ENCODE measurements around the gene IL22. TPM values are rescaled to one million over a fixed set of nuclear protein-coding genes. Genes with fewer than 3 reads are reported as not detected.
A peak's percentile ranks its signal among the peaks of the same experiment; 100 is the strongest.
"Not testable (repeated sequence)": the region's sequence is repeated elsewhere in the genome, so short reads cannot be mapped to it uniquely, and the experiment has no call there.

Gene IL22
- total RNA-seq, 1 experiment from 2014 or later = not detected

DNA sequence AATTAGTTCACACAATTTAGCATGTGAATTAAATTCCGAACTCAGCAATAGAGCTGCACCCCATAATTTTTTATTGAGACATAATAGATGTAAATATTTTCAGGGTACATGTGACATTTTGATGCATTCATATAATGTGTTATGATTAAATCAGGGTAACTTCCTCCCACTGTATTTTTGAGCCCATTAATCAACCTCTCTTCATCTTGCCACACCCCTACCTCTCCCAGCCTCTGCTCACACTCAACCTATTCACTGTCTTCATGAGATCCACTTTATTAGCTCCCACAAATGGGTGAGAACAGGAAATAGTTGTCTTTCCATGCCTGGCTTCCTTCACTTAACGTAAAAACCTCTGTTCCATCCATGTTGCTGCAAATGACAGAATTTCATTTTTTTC is 42.5 kb downstream of the IL22 start:
- ChIA-PET CTCF (no interaction called here), POLR2A (no interaction called here)
- ATAC-seq (no peak), DNase-seq (ENCODE audit: low spot score) (no peak)
- no peak for TF ChIP-seq SMAD3 (CRISPR knock-in tag; IDR thresholded peaks at IDR 0.05; ENCODE audit: borderline replicate concordance)
- TF ChIP-seq, protein P1, sequence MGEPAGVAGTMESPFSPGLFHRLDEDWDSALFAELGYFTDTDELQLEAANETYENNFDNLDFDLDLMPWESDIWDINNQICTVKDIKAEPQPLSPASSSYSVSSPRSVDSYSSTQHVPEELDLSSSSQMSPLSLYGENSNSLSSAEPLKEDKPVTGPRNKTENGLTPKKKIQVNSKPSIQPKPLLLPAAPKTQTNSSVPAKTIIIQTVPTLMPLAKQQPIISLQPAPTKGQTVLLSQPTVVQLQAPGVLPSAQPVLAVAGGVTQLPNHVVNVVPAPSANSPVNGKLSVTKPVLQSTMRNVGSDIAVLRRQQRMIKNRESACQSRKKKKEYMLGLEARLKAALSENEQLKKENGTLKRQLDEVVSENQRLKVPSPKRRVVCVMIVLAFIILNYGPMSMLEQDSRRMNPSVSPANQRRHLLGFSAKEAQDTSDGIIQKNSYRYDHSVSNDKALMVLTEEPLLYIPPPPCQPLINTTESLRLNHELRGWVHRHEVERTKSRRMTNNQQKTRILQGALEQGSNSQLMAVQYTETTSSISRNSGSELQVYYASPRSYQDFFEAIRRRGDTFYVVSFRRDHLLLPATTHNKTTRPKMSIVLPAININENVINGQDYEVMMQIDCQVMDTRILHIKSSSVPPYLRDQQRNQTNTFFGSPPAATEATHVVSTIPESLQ (CRISPR knock-in tag; IDR thresholded peaks at IDR 0.05) = no peak
- TF ChIP-seq GRHL2 (CRISPR knock-in tag; IDR thresholded peaks at IDR 0.05; ENCODE audit: insufficient replicate concordance, severe bottlenecking) = no peak
- TF ChIP-seq, protein P2, sequence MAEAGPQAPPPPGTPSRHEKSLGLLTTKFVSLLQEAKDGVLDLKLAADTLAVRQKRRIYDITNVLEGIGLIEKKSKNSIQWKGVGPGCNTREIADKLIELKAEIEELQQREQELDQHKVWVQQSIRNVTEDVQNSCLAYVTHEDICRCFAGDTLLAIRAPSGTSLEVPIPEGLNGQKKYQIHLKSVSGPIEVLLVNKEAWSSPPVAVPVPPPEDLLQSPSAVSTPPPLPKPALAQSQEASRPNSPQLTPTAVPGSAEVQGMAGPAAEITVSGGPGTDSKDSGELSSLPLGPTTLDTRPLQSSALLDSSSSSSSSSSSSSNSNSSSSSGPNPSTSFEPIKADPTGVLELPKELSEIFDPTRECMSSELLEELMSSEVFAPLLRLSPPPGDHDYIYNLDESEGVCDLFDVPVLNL (CRISPR knock-in tag; IDR thresholded peaks at IDR 0.05; ENCODE audit: borderline replicate concordance, low read depth) = no peak
- no peak overlapping the region for H3K4me3 Mint-ChIP-seq
- peaks cover 7% of the 10 kb centered on the region for H3K4me1 Mint-ChIP-seq
- H3K27me3 Mint-ChIP-seq (ENCODE audit: low read depth) = no peaks in the 10 kb centered on the region
- H3K9me3 Mint-ChIP-seq = no peaks in the 10 kb centered on the region
- peak overlapping the region; percentile 36; the same call in 1 of the 2 replicates for H3K27ac Mint-ChIP-seq
- H3K36me3 Mint-ChIP-seq = no peaks in the 10 kb centered on the region

DNA sequence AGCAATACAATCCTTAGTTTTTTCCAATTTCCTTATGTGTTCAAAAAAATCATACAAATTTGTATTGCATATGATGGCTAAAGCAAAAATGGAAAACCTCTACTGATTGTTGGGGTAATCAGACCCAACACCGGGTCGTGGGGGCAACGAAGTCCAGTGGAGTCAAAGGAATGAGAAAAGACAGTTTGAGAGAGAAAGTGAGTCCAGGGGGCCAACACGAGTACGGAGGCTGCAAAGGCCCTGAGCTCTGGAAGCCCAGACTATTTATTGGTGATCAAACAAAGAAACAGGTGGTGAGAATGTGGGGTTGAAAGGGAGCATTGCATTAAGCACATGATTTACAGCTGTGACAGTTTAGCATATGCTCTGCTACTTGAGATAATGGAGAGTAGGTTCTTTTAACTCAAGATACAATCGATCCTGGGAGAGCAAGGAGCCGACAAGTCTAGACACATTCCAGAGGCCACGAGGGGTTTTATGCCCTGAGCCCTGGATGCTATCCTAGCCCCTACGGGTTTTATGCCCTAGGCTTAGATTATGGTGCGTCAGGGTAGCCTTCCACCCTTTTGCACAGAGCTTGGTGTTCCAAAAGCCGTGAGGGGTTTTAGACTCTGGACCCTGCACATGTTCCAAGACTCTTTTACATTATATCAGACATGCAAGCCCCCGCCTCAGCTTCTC is 44.2 kb downstream of the IL22 start:
- POLR2A ChIA-PET; ATAC-seq; H3K36me3 Mint-ChIP-seq; DNase-seq (ENCODE audit: low spot score); H3K4me1 Mint-ChIP-seq; H3K9me3 Mint-ChIP-seq; H3K27me3 Mint-ChIP-seq (ENCODE audit: low read depth); H3K4me3 Mint-ChIP-seq: not testable (repeated sequence)
- CTCF ChIA-PET = interaction anchor here (1.1 kb wide), 1 partner anchor 95 kb away, joined by 3 read pairs; no protein-coding TSS in a partner anchor
- H3K27ac Mint-ChIP-seq = 0 out of 2 replicates have a peak overlapping the region, but pooled peaks have one; percentile 21

DNA sequence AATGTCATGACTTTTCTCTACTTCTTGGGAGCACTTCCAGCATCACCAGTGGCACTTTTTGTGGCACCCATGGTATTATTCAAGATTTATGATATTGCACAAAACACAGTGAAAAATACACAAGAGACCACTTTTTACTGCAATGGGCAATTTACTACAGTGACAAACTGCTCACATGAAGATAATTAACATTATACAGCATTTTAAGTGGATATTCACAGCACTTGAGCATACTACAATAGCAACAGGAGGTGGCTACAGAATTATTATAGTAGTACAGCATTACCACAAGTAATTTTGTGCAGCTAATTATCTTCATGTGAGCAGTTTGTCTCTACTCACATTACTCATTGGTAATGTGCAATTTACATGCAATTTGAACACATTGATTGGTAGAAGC is 46.1 kb downstream of the IL22 start:
- ChIA-PET POLR2A (no interaction called here), CTCF (no interaction called here)
- no peak for ATAC-seq
- no peaks in the 10 kb centered on the region for H3K36me3 Mint-ChIP-seq
- no peaks in the 10 kb centered on the region for H3K9me3 Mint-ChIP-seq
- no peak overlapping the region for H3K4me3 Mint-ChIP-seq
- peaks cover 7% of the 10 kb centered on the region for H3K4me1 Mint-ChIP-seq
- H3K27me3 Mint-ChIP-seq (ENCODE audit: low read depth) = no peaks in the 10 kb centered on the region
- no peak for DNase-seq (ENCODE audit: low spot score)
- no peak overlapping the region for H3K27ac Mint-ChIP-seq
- TF ChIP-seq JUN (CRISPR knock-in tag; IDR thresholded peaks at IDR 0.05) (no peak), ZNF532 (CRISPR knock-in tag; IDR thresholded peaks at IDR 0.05; ENCODE audit: borderline replicate concordance) (no peak), SOX15 (CRISPR knock-in tag; IDR thresholded peaks at IDR 0.05) (no peak)

DNA sequence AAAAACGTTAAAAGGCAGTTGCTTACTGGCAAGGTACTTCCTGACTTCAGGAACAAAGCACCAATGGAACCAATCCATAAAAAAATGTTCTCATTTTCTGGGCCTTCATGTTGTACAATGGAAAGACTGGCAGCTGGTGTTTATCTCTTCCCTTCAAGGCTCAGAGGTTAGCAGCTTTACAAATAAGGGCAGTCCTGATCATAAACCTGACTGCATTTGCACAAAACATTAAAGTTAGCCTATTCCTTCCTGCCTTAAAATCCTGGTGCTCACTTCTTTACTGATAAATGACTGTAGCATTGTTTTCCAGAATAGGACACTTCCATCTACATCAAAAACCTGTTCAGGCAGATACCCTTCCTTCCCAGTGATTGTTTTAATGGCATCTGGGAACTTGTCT is 47.0 kb downstream of the IL22 start:
- Mint-ChIP-seq H3K27ac (no peak overlapping the region), H3K9me3 (no peaks in the 10 kb centered on the region), H3K27me3 (ENCODE audit: low read depth) (no peaks in the 10 kb centered on the region), H3K4me1 (peaks cover 7% of the 10 kb centered on the region), H3K36me3 (no peaks in the 10 kb centered on the region), H3K4me3 (no peak overlapping the region)
- POLR2A ChIA-PET = no interaction called here
- CTCF ChIA-PET = no interaction called here
- DNase-seq (ENCODE audit: low spot score) (no peak), ATAC-seq (no peak)
- TF ChIP-seq, protein P2 (CRISPR knock-in tag; IDR thresholded peaks at IDR 0.05; ENCODE audit: borderline replicate concordance, low read depth) = no peak
- TF ChIP-seq KAT7 (CRISPR knock-in tag; IDR thresholded peaks at IDR 0.05; ENCODE audit: borderline replicate concordance) (no peak), AFF4 (CRISPR knock-in tag; IDR thresholded peaks at IDR 0.05; ENCODE audit: borderline replicate concordance) (no peak)
- TF ChIP-seq, protein P3, sequence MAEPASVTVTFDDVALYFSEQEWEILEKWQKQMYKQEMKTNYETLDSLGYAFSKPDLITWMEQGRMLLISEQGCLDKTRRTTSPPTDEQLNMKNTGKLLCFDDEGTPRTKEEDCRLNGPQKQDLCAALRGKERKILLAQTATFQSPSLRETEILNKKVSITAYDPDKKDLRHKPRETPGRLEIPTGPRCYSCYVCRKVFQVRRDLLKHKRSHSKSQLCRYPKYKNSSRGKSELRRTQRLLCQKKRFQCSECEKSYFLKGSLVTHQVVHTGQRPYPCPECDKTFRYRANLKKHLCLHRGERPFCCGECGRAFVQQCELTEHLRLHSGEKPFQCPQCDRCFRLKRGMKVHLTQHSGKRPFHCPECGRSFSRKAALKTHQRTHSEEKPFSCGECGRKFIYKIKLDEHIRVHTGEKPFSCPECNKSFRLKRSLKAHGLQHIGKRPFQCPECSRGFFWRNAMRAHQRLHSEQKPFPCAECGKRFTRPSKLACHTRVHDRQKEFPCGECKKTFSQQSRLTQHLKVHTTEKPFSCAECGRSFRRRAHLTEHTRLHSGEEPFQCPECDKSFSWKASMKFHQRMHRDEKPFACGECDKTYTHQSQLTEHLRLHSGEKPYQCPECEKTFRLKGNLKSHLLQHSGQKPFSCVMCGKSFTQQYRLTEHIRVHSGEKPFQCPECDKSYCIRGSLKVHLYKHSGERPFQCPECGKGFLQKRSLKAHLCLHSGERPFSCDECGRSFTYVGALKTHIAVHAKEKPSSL (CRISPR knock-in tag; conservative IDR thresholded peaks at IDR 0.05) = no peak
